Measurements from ENCODE around the gene LARGE1. TPM values are rescaled to one million over a fixed set of nuclear protein-coding genes. Genes with fewer than 3 reads are reported as not detected.

LARGE1 gene
- total RNA-seq, 1 experiment from 2014 or later: 1.5 TPM

DNA sequence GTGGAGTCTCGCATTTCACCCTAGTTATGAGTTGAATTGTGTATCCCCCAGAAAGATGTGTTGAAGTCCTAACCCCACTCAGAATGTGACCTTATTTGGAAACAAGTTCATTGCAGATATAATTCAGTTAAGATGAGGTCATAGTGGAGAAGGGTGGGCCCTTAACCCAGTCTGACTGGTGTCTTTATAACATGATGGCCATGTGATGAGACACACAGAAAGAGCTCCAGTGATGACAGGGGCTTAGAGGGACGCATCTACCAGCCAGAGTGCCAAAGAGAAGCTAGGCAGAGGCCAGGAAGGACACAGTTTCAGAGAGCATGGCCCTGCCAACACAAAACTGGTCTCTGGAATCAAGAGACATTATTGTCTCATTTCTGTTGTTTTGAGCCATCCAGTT lies 50.3 kb downstream of the LARGE1 start:
- Histone ChIP-seq H3K27me3 (ENCODE audit: insufficient read depth, low read length) (no peaks in the 10 kb centered on the region), H3K4me1 (ENCODE audit: control insufficient read depth in 1 of 2, insufficient read depth in 2 of 2, low read length in 2 of 2) (no peaks in the 10 kb centered on the region), H4K20me1 (ENCODE audit: insufficient read depth) (no peaks in the 10 kb centered on the region), H3K36me3 (ENCODE audit: control insufficient read depth in 1 of 2, insufficient read depth in 2 of 2, low read length in 2 of 2) (no peaks in the 10 kb centered on the region), H3K27ac (ENCODE audit: low read depth, low read length) (no peak overlapping the region), H3K79me2 (ENCODE audit: insufficient read depth, low read length) (no peaks in the 10 kb centered on the region), H3K9me2 (ENCODE audit: insufficient read depth) (no peaks in the 10 kb centered on the region), H3K4me2 (ENCODE audit: low read length) (no peak overlapping the region), H3K4me3 (replicated peaks in 1 of 2; ENCODE audit: low read depth in 1 of 2, low read length in 2 of 2) (no peak overlapping the region), H3K9me3 (ENCODE audit: control insufficient read depth in 1 of 2, insufficient read depth in 1 of 2, low read depth in 1 of 2, low read length in 2 of 2) (peaks cover 9 to 34% of the 10 kb centered on the region in 2 experiments; a peak in 2 of 4 replicates), H2AFZ (ENCODE audit: low read depth, low read length, poor library complexity, severe bottlenecking) (no peak overlapping the region), H3K9ac (ENCODE audit: low read length) (no peak overlapping the region)
- TF ChIP-seq TCF7L2 (IDR thresholded peaks at IDR 0.05; ENCODE audit: borderline replicate concordance, extremely low read depth, insufficient read depth, insufficient read length): no peak
- TF ChIP-seq, protein P1, sequence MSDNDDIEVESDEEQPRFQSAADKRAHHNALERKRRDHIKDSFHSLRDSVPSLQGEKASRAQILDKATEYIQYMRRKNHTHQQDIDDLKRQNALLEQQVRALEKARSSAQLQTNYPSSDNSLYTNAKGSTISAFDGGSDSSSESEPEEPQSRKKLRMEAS (IDR thresholded peaks at IDR 0.05): no peak
- TF ChIP-seq EZH2 (IDR thresholded peaks at IDR 0.05): no peak
- TF ChIP-seq ELF1 (IDR thresholded peaks at IDR 0.05; ENCODE audit: borderline replicate concordance, low read depth): no peak
- TF ChIP-seq EZH2phosphoT487 (IDR thresholded peaks at IDR 0.05; ENCODE audit: borderline replicate concordance): no peak
- no peak for TF ChIP-seq RAD21 (IDR thresholded peaks at IDR 0.05; ENCODE audit: low read depth)
- TF ChIP-seq ZFX (IDR thresholded peaks at IDR 0.05): no peak
- no peak for TF ChIP-seq POLR2A (IDR thresholded peaks at IDR 0.05; ENCODE audit: borderline replicate concordance, extremely low read depth, insufficient read depth, insufficient read length)
- TF ChIP-seq JUND (IDR thresholded peaks at IDR 0.05): no peak
- no peak for TF ChIP-seq YY1 (IDR thresholded peaks at IDR 0.05; ENCODE audit: extremely low read depth, insufficient replicate concordance, low read depth, low read length)
- TF ChIP-seq SP1 (IDR thresholded peaks at IDR 0.05; ENCODE audit: low read depth): no peak
- no peak for TF ChIP-seq CBX3 (IDR thresholded peaks at IDR 0.05; ENCODE audit: low read depth)
- TF ChIP-seq POLR2AphosphoS5 (IDR thresholded peaks at IDR 0.05; ENCODE audit: low read depth, low read length): no peak
- no peak for TF ChIP-seq SRF (IDR thresholded peaks at IDR 0.05; ENCODE audit: low read depth)
- TF ChIP-seq SIN3A (IDR thresholded peaks at IDR 0.05; ENCODE audit: low read depth): no peak
- no peak for TF ChIP-seq REST (IDR thresholded peaks at IDR 0.05; ENCODE audit: low read depth)
- no peak for TF ChIP-seq CEBPB (IDR thresholded peaks at IDR 0.05; ENCODE audit: low read depth)
- intact Hi-C loops (cut with micrococcal nuclease): no loop called here
- BruUV-seq (replicated peaks): no TSS peak
- ChIA-PET POLR2A (no interaction called here), CTCF (no interaction called here), RAD21 (ENCODE audit: low non-redundant PET in 1 of 2, low total read pairs in 2 of 2, uncharacterized antibody in 2 of 2, unreplicated experiment in 2 of 2) (no interaction called here)
- no peak for DNase-seq (ENCODE audit: low read depth, low spot score)
- ATAC-seq: no peak
